ENCODE measurements around the gene ARRB1. TPM values are rescaled to one million over a fixed set of nuclear protein-coding genes. Genes with fewer than 3 reads are reported as not detected.

Gene ARRB1
- total RNA-seq, 1 donor from 2014 or later = 187 TPM

- no peak for DNase-seq
- H3K4me3 ChIP-seq = no peak overlapping the region
These were observed 136.6 kb downstream of the ARRB1 start for GRCh38 chr11:75214843-75215242.

GRCh38 chr11:75214411-75214821 lies 137.0 kb downstream of the ARRB1 start:
- no peaks in the 10 kb centered on the region for H3K9me3 ChIP-seq
- H3K27me3 ChIP-seq (ENCODE audit: low read depth) = no peaks in the 10 kb centered on the region
- no peak overlapping the region for H3K27ac ChIP-seq
- no peaks in the 10 kb centered on the region for H3K4me1 ChIP-seq
- no peak overlapping the region for H3K4me3 ChIP-seq
- peak; percentile 20 for TF ChIP-seq CTCF (IDR thresholded peaks at IDR 0.05)
- ATAC-seq (peak; percentile 71 to 80), DNase-seq (peak; percentile 80)
- H3K36me3 ChIP-seq = no peaks in the 10 kb centered on the region
- intact Hi-C loops (cut with DNase I) = no loop called here

More at GRCh38 chr11:75214843-75215242, 136.6 kb downstream of the ARRB1 start:
- Histone ChIP-seq H3K27me3 (ENCODE audit: low read depth) (no peaks in the 10 kb centered on the region), H3K27ac (no peak overlapping the region), H3K9me3 (no peaks in the 10 kb centered on the region), H3K36me3 (no peaks in the 10 kb centered on the region), H3K4me1 (no peaks in the 10 kb centered on the region)
- intact Hi-C loops (cut with DNase I) = no loop called here
- TF ChIP-seq CTCF (IDR thresholded peaks at IDR 0.05) = no peak
- ATAC-seq = no peak

Small RNA genes within 50 kb of the gene (microRNA-seq; reads per million reads assigned to microRNA genes)
- gene MIR326 (ENCODE audit: borderline number of aligned reads) = 55.8 reads per million, percentile 42 among the genes with 10 or more reads in this experiment

Other genes starting within 250 kb of the ARRB1 start
- 332 TPM for gene SLCO2B1, start 200.6 kb downstream of the ARRB1 start, total RNA-seq
- 0.47 TPM for gene TPBGL, start 110.9 kb downstream of the ARRB1 start, total RNA-seq
- 1,761 TPM for gene RPS3, start 47.9 kb upstream of the ARRB1 start, total RNA-seq
- gene KLHL35, start 81.5 kb upstream of the ARRB1 start, total RNA-seq = 2.6 TPM
- gene GDPD5, start 174.3 kb upstream of the ARRB1 start, total RNA-seq = 15.8 TPM
- gene SERPINH1, start 210.6 kb upstream of the ARRB1 start, total RNA-seq = 131 TPM

All from lower lobe of right lung (tissue), 2 donors.